Mucosa of stomach (tissue), 1 donor: ENCODE results near the gene CARMIL1.
"Not testable (repeated sequence)": the region's sequence is repeated elsewhere in the genome, so short reads cannot be mapped to it uniquely, and the experiment has no call there.

Experiments
- H3K27me3 ChIP-seq: one replicate; pipeline ENCODE4 v1.7.0; 2013; ENCODE audit warnings: mild to moderate bottlenecking, low read length; ENCODE audit not compliant: control insufficient read depth, insufficient read depth
- H3K36me3 ChIP-seq: one replicate; pipeline ENCODE4 v1.7.0; 2013; ENCODE audit warnings: low read length; ENCODE audit not compliant: control insufficient read depth, insufficient read depth
- H3K4me1 ChIP-seq: one replicate; pipeline ENCODE4 v1.7.0; 2013; ENCODE audit warnings: mild to moderate bottlenecking, low read length; ENCODE audit not compliant: control insufficient read depth, insufficient read depth
- H3K4me3 ChIP-seq: one replicate; pipeline ENCODE4 v1.7.0; 2013; ENCODE audit warnings: low read length
- H3K9ac ChIP-seq: one replicate; pipeline ENCODE4 v1.7.0; 2013; ENCODE audit warnings: mild to moderate bottlenecking, low read length, moderate library complexity
- H3K9me3 ChIP-seq: one replicate; pipeline ENCODE4 v1.7.0; 2013; ENCODE audit warnings: mild to moderate bottlenecking, low read length, moderate library complexity; ENCODE audit not compliant: control insufficient read depth
- donor health status: Pancreatic carcinoma.

Gene CARMIL1

DNA sequence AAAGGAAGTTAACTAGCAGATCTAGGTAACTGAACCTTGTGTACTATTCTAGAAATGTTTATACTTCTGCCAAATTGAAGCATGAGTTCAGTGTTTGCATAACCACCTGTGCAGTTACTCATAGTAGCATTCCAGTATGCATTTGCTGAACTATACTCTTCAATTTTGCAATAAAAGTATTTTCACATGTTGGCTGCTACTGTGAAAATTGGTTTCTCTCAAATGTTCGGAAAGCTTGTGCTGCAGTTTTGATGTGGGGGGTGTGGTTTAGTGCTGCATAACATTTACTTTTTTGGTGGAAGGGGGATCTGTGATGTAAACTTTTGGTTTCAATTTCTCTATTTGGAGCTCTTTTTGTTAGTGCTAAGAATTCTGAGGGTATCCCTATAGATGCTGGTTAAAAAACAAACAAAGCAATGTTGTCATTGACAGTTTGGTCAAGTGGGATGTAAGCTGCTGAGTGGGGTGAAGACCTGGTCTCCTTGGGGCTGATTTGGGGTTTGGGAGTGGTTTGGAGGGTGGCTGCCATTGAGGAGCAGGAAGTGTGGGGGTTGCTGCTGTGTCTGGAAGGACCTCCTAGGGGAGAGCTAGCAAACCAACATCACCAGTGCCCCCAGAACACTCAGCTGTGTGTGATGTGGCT lies 87.8 kb downstream of the CARMIL1 start:
- Histone ChIP-seq H3K9me3 (no peaks in the 10 kb centered on the region), H3K27me3 (no peaks in the 10 kb centered on the region), H3K4me1 (peaks cover 22% of the 10 kb centered on the region), H3K9ac (no peak overlapping the region), H3K4me3 (no peak overlapping the region), H3K36me3 (no peaks in the 10 kb centered on the region)

- Histone ChIP-seq H3K9ac (peak overlapping the region; percentile 42), H3K27me3 (no peaks in the 10 kb centered on the region), H3K4me3 (no peak overlapping the region)
Measured at GRCh38 chr6:25369036-25369432, 89.9 kb downstream of the CARMIL1 start.

DNA sequence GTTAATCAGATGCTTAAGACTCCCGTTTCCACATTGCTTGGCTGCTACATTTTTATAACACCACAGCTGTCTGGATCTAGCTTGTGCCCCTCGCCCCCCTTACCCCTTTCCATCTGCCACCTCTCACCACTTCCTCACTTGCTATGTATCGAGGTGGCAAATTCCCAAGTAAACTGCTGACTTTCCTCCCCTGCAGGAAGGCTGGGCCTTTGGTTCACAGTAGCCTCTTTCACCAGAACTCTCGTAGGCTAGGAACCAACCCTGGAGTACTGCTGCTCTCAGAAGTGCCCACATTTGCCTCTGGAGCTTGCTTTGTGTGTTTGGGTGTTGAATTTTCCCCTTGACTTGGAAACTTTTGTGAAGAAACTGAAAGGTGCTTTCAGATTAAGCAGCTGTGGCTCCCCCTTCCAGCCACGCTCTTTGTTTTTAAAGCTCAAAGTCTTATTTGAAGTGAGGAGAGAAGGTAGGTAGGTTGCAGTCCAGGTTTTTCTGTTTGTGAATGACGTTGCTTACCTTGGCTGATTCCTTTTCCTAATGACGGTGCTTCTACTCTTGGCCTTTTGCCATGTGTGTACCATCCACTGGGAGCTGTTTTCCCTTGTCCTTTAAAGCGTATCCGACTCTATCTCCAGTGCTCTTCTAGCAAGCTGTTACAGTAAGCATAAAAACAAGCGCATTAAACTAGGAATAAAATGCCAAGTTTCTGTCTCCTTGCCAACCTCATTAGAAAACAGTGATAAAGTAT lies 90.4 kb downstream of the CARMIL1 start:
- Histone ChIP-seq H3K27me3 (no peaks in the 10 kb centered on the region), H3K4me3 (no peak overlapping the region), H3K36me3 (no peaks in the 10 kb centered on the region), H3K4me1 (peaks cover 22% of the 10 kb centered on the region), H3K9me3 (no peaks in the 10 kb centered on the region), H3K9ac (peak overlapping the region; percentile 42)

More at GRCh38 chr6:25369036-25369432, 89.9 kb downstream of the CARMIL1 start:
- Histone ChIP-seq H3K4me1 (peaks cover 22% of the 10 kb centered on the region), H3K9me3 (no peaks in the 10 kb centered on the region), H3K36me3 (no peaks in the 10 kb centered on the region)

DNA sequence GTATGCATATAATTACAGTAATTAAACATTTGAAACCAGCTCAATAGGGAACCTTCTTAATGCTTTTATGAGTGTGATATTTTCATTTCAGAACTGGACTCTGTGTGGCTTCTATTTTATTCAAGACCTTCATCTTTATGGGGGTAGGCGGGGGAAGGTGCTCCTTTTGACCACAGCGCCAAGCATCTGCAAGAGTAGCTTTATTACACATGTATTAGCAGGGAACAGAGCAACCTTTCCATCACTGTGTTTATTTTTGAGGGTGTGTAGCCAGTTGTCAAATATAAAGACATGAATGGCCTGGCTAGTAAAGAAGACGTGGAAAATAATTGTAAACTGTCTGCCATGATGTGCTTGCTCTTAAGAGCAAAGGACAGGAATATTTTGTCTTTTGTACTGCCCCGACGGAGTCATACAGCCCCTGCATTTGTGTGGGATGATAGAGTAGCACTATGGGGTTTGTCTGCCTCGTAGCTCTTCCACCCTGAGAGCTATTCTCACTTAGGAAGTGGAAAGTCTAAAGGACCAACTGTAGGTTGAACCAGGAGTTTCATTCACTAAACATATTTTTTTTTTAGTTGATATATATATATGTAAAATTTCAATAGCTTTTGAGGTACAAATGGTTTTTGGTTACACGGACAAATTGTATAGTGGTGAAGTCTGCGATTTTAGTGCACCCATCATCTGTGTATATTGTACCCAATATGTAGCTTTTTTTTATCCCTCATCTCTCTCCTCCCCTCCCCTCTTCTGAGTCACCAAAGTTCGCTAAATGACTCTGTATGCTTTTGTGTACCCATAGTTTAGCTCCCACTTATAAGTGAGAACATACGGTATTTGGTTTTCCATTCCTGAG lies 91.2 kb downstream of the CARMIL1 start:
- Histone ChIP-seq H3K36me3 (no peaks in the 10 kb centered on the region), H3K9ac (no peak overlapping the region), H3K9me3 (no peaks in the 10 kb centered on the region), H3K4me3 (no peak overlapping the region), H3K4me1 (peaks cover 22% of the 10 kb centered on the region), H3K27me3 (no peaks in the 10 kb centered on the region)

- H3K4me1 ChIP-seq, result peaks cover 22% of the 10 kb centered on the region
- no peaks in the 10 kb centered on the region for H3K9me3 ChIP-seq
- H3K36me3 ChIP-seq, result no peaks in the 10 kb centered on the region
- no peaks in the 10 kb centered on the region for H3K27me3 ChIP-seq
- no peak overlapping the region for H3K9ac ChIP-seq
- H3K4me3 ChIP-seq, result no peak overlapping the region
Measured at GRCh38 chr6:25371037-25371347, 91.8 kb downstream of the CARMIL1 start.

DNA sequence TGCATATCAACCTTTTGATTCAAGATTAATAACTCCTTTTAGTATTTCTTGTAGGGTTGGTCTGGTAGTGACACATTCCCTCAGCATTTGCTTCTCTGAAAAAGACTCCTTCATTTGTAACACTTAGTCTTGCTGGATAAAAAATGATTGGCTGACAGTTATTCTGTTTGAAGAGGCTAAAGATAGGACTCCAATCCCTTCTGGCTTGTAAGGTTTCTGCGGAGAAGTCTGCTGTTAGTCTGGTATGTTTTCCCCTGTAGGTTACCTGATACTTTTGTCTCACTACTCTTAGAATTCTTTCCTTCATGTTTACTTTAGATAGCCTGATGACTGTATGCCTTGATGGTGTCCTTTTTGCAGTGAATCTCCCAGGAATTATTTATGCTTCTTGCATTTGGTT lies 96.0 kb downstream of the CARMIL1 start:
- Histone ChIP-seq H3K36me3 (no peaks in the 10 kb centered on the region), H3K27me3 (no peaks in the 10 kb centered on the region), H3K4me1 (no peaks in the 10 kb centered on the region), H3K9ac (no peak overlapping the region), H3K4me3 (no peak overlapping the region), H3K9me3 (no peaks in the 10 kb centered on the region)

- Histone ChIP-seq H3K27me3 (no peaks in the 10 kb centered on the region), H3K9ac (no peak overlapping the region), H3K36me3 (no peaks in the 10 kb centered on the region), H3K4me1 (no peaks in the 10 kb centered on the region), H3K9me3 (no peaks in the 10 kb centered on the region), H3K4me3 (no peak overlapping the region)
Measured at GRCh38 chr6:25377664-25378063, 98.5 kb downstream of the CARMIL1 start.

DNA sequence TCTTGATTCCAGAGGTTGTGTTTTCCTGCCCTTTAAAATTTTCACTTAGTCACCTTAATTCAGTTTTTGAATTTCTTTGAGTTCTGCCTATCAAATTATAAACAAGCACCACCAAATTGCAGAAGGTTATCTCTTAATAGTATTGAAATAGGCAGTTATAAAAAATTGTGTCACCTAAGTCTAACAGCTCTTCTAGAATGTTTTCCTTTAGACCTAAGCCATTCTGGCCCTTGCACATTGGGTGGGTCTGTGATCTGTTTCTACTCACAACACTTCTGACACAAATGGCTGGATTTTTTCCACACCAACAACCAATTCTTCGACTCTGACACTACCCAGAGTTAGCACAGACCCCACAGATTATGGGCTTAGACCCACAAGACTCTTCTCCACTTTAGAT lies 101.9 kb downstream of the CARMIL1 start:
- no peak overlapping the region for H3K9ac ChIP-seq
- H3K9me3 ChIP-seq, result no peaks in the 10 kb centered on the region
- H3K27me3 ChIP-seq, result no peaks in the 10 kb centered on the region
- no peaks in the 10 kb centered on the region for H3K36me3 ChIP-seq
- H3K4me1 ChIP-seq, result no peaks in the 10 kb centered on the region
- no peak overlapping the region for H3K4me3 ChIP-seq

- not testable (repeated sequence) for H3K4me3 ChIP-seq, H3K9me3 ChIP-seq, H3K4me1 ChIP-seq, H3K36me3 ChIP-seq, H3K9ac ChIP-seq, H3K27me3 ChIP-seq
Measured at GRCh38 chr6:25382476-25382875, 103.3 kb downstream of the CARMIL1 start.

GRCh38 chr6:25384234-25384633 lies 105.1 kb downstream of the CARMIL1 start:
- H3K36me3 ChIP-seq, result no peaks in the 10 kb centered on the region
- no peak overlapping the region for H3K9ac ChIP-seq
- no peak overlapping the region for H3K4me3 ChIP-seq
- no peaks in the 10 kb centered on the region for H3K27me3 ChIP-seq
- H3K4me1 ChIP-seq, result no peaks in the 10 kb centered on the region
- H3K9me3 ChIP-seq, result no peaks in the 10 kb centered on the region

DNA sequence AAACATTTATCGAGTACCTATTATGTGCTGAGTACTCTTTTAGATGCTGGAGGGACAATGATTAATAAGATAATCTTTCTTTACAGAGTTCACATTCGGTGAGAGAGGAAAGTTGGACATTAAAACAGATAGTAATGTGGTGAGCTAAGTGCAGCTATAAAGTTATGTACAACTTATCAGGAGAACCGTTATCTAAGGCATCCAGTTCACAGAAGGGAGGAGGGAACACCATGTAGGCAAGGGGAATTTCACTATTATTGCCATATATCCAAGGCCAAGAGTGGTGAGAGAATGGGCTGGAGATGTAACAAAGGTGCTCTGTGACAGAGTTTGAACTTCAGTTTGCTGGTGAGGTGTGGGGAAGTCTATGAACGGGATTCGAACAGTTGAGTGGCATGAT lies 105.8 kb downstream of the CARMIL1 start:
- Histone ChIP-seq H3K4me1 (no peaks in the 10 kb centered on the region), H3K9ac (no peak overlapping the region), H3K9me3 (no peaks in the 10 kb centered on the region), H3K36me3 (no peaks in the 10 kb centered on the region), H3K27me3 (no peaks in the 10 kb centered on the region), H3K4me3 (no peak overlapping the region)

- Histone ChIP-seq H3K4me1 (no peaks in the 10 kb centered on the region), H3K4me3 (no peak overlapping the region), H3K9ac (no peak overlapping the region)
Measured at GRCh38 chr6:25387483-25387882, 108.3 kb downstream of the CARMIL1 start.

More at GRCh38 chr6:25387483-25387882, 108.3 kb downstream of the CARMIL1 start:
- no peaks in the 10 kb centered on the region for H3K27me3 ChIP-seq
- no peaks in the 10 kb centered on the region for H3K36me3 ChIP-seq
- H3K9me3 ChIP-seq, result no peaks in the 10 kb centered on the region
